H9 (cell line): ENCODE measurements around the gene TEX51. TPM values are rescaled to one million over a fixed set of nuclear protein-coding genes. Genes with fewer than 3 reads are reported as not detected.
A peak's percentile ranks its signal among the peaks of the same experiment; 100 is the strongest.

Source experiments
- DNase-seq: peaks from one replicate; pipeline ENCODE4 v3.0.0-alpha.2; 2017
- H2AFZ ChIP-seq: one replicate; pipeline ENCODE4 v1.6.1; 2013; ENCODE audit warnings: mild to moderate bottlenecking, low read length, control low read depth, moderate library complexity
- H2AK5ac ChIP-seq: 2 replicates; pipeline ENCODE4 v1.6.1; 2013; ENCODE audit warnings: low read length, control low read depth, mixed read lengths; ENCODE audit not compliant: insufficient read length
- H2BK120ac ChIP-seq: one replicate; pipeline ENCODE4 v1.6.1; 2013; ENCODE audit warnings: low read depth, mild to moderate bottlenecking, low read length, control low read depth, inconsistent platforms; ENCODE audit not compliant: poor library complexity, severe bottlenecking
- H2BK12ac ChIP-seq: 2 replicates; pipeline ENCODE4 v1.6.1; 2013; ENCODE audit warnings: low read length, control low read depth, mixed read lengths, low read depth; ENCODE audit not compliant: insufficient read length
- H2BK15ac ChIP-seq: 2 replicates; pipeline ENCODE4 v1.6.1; 2013; ENCODE audit warnings: low read depth, low read length, control low read depth
- H2BK20ac ChIP-seq: one replicate; pipeline ENCODE4 v1.6.1; 2013; ENCODE audit warnings: low read depth, mild to moderate bottlenecking, low read length, control low read depth, inconsistent platforms; ENCODE audit not compliant: poor library complexity, severe bottlenecking
- H2BK5ac ChIP-seq: 2 replicates; pipeline ENCODE4 v1.6.1; 2013; ENCODE audit warnings: low read length, control low read depth, mixed read lengths; ENCODE audit not compliant: insufficient read length
- H3K14ac ChIP-seq: 2 replicates; pipeline ENCODE4 v1.6.1; 2013; ENCODE audit warnings: low read length, control low read depth; ENCODE audit not compliant: insufficient read depth
- H3K18ac ChIP-seq: 2 replicates; pipeline ENCODE4 v1.6.1; 2013; ENCODE audit warnings: low read depth, mild to moderate bottlenecking, mixed read lengths, low read length, control low read depth; ENCODE audit not compliant: insufficient read length
- H3K23ac ChIP-seq: 2 replicates; pipeline ENCODE4 v1.6.1; 2013; ENCODE audit warnings: low read length, control low read depth, mixed read lengths, low read depth; ENCODE audit not compliant: insufficient read length
- H3K23me2 ChIP-seq: 2 replicates; pipeline ENCODE4 v1.6.1; 2013; ENCODE audit warnings: low read depth, mild to moderate bottlenecking, mixed read lengths, low read length, control low read depth; ENCODE audit not compliant: insufficient read length, poor library complexity, severe bottlenecking
- H3K27ac ChIP-seq: 2 replicates; pipeline ENCODE4 v1.5.1; 2013; ENCODE audit warnings: low read length, control low read depth, mixed read lengths, low read depth; ENCODE audit not compliant: insufficient read length
- H3K27me3 ChIP-seq: 2 replicates; pipeline ENCODE4 v1.6.1; 2013; ENCODE audit warnings: low read length, control low read depth, inconsistent platforms; ENCODE audit not compliant: insufficient read depth
- H3K4ac ChIP-seq: 2 replicates; pipeline ENCODE4 v1.6.1; 2013; ENCODE audit warnings: low read depth, mild to moderate bottlenecking, control low read depth, inconsistent platforms, low read length, moderate library complexity
- H3K4me1 ChIP-seq: 2 replicates; pipeline ENCODE4 v1.6.1; 2013; ENCODE audit warnings: low read length, control low read depth, inconsistent platforms; ENCODE audit not compliant: insufficient read depth
- H3K4me2 ChIP-seq: 2 replicates; pipeline ENCODE4 v1.6.1; 2013; ENCODE audit warnings: low read length, control low read depth, mixed read lengths; ENCODE audit not compliant: insufficient read length, insufficient read depth
- H3K56ac ChIP-seq: 2 replicates; pipeline ENCODE4 v1.6.1; 2013; ENCODE audit warnings: low read depth, mild to moderate bottlenecking, mixed read lengths, low read length, control low read depth; ENCODE audit not compliant: insufficient read length
- H3K79me1 ChIP-seq: 2 replicates; pipeline ENCODE4 v1.6.1; 2013; ENCODE audit warnings: low read depth, mild to moderate bottlenecking, moderate library complexity, low read length, control low read depth, inconsistent platforms; ENCODE audit not compliant: insufficient read depth, poor library complexity, severe bottlenecking
- H3K79me2 ChIP-seq: 2 replicates; pipeline ENCODE4 v1.6.1; 2013; ENCODE audit warnings: low read length, control low read depth, inconsistent platforms; ENCODE audit not compliant: insufficient read depth
- H3K9ac ChIP-seq: 2 replicates; pipeline ENCODE4 v1.6.1; 2013; ENCODE audit warnings: low read length, control low read depth, mixed read lengths; ENCODE audit not compliant: insufficient read length; ENCODE audit errors: extremely low read depth
- H3K9me3 ChIP-seq: one replicate; pipeline ENCODE4 v1.6.1; 2013; ENCODE audit warnings: low read depth, low read length, inconsistent platforms; ENCODE audit not compliant: control insufficient read depth
- H3T11ph ChIP-seq: one replicate; pipeline ENCODE4 v1.6.1; 2013; ENCODE audit warnings: mild to moderate bottlenecking, low read length, control low read depth, inconsistent platforms
- H4K20me1 ChIP-seq: one replicate; pipeline ENCODE4 v1.6.1; 2013; ENCODE audit not compliant: control insufficient read depth, insufficient read length, insufficient read depth
- H4K5ac ChIP-seq: 2 replicates; pipeline ENCODE4 v1.6.1; 2013; ENCODE audit warnings: low read depth, mild to moderate bottlenecking, mixed read lengths, low read length, control low read depth; ENCODE audit not compliant: insufficient read length
- H4K8ac ChIP-seq: replicated peaks from 2 replicates; pipeline ENCODE4 v1.6.1; 2013; ENCODE audit warnings: low read length, control low read depth, mixed read lengths, low read depth; ENCODE audit not compliant: insufficient read length
- H4K91ac ChIP-seq: 2 replicates; pipeline ENCODE4 v1.6.1; 2013; ENCODE audit warnings: low read depth, mild to moderate bottlenecking, moderate library complexity, mixed read lengths, low read length, control low read depth; ENCODE audit not compliant: insufficient read length
- H3K27ac Mint-ChIP-seq, 3 experiments: 2 replicates in 2 of 3; 3 replicates in 1 of 3; pipeline ENCODE4 v1.8.0; 2020 to 2021; ENCODE audit warnings: mixed read lengths in 3 of 3, mild to moderate bottlenecking in 1 of 3, moderate library complexity in 1 of 3
- H3K27me3 Mint-ChIP-seq: 2 replicates; pipeline ENCODE4 v1.8.0; 2021; ENCODE audit warnings: low read depth, mild to moderate bottlenecking, moderate library complexity, mixed read lengths
- H3K36me3 Mint-ChIP-seq, 3 experiments: 2 replicates in 2 of 3; 3 replicates in 1 of 3; pipeline ENCODE4 v1.8.0; 2020 to 2021; ENCODE audit warnings: low read depth in 3 of 3, mixed read lengths in 3 of 3; ENCODE audit not compliant: insufficient read depth in 1 of 3
- H3K4me1 Mint-ChIP-seq, 2 experiments: 2 replicates each; pipeline ENCODE4 v1.8.0; 2020; ENCODE audit warnings: mixed read lengths in 2 of 2
- H3K4me3 Mint-ChIP-seq, 2 experiments: 2 replicates in 1 of 2; 3 replicates in 1 of 2; pipeline ENCODE4 v1.8.0; 2020 to 2021; ENCODE audit warnings: mild to moderate bottlenecking in 2 of 2, mixed read lengths in 2 of 2, moderate library complexity in 1 of 2
- H3K9me3 Mint-ChIP-seq, 2 experiments: 2 replicates in 1 of 2; 3 replicates in 1 of 2; pipeline ENCODE4 v1.8.0; 2020; ENCODE audit warnings: mild to moderate bottlenecking in 2 of 2, mixed read lengths in 2 of 2, moderate library complexity in 1 of 2
- WGBS: extraction: QIAGEN DNeasy Blood & Tissue Kit; methylation state at CpG from one replicate; pipeline ENCODE4 v1.1.7; 2013; ENCODE audit warnings: missing lambda C conversion rate, low lambda C conversion rate, mixed read lengths; ENCODE audit not compliant: insufficient read length; ENCODE audit errors: extremely low coverage; 5-methylcytosine and 5-hydroxymethylcytosine counted together
- total RNA-seq: library from RNA; stranded (reverse); gene quantifications from 2 replicates; pipeline ENCODE4 v1.2.1, GENCODE V29; 2021
- TF ChIP-seq, protein P1 (sequence below): fragments of 200-600 bp; sonication (generic); conservative IDR thresholded peaks from 3 replicates; pipeline ENCODE4 v1.8.0; 2021; ENCODE audit warnings: antibody characterized with exemption, mild to moderate bottlenecking

Gene TEX51
- total RNA-seq, 1 experiment from 2014 or later: not detected

DNA sequence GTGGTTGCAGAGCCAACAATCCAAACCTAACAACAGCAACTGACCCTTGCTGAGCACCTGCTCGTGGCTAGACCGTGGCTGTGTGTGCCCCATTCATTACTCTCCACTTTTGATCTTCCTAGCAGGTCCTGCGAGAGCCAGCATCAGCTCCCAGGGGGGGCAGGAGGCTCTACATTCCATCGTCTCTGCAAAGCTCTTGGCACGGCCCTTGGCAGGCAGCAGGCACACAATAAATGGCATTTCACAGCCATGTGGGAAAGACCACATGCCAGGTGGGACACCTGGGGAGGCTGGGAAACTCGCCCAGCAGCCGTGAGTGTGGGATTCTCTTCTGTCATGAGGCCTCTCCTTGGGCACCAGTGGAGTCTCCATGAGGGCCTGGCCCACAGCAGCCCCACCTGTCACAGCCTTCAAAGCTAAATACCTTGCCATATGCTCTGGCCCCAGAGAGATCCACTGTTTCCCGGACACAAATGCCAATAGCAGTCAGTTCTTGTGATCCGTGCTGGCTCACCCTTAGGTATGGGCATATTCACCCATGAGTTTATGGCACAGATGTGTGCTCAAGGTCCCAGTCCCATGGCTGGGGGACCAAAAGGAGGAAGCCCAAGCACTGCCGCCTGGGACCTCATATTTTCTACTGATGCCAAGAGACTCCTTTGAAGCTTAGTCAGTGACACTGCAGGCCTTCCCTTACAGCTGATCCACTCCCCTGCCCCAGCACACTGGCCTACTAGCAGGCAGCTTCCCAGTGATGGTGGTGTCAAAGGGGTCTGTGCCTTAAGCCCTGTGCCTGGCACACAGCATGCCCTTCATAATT lies 6.8 kb upstream of the TEX51 start:
- Histone ChIP-seq H3K79me1 (no peaks in the 10 kb centered on the region), H3K14ac (no peak overlapping the region), H2AFZ (no peak overlapping the region), H3K79me2 (no peaks in the 10 kb centered on the region), H4K8ac (no peak overlapping the region), H2BK120ac (no peak overlapping the region), H2BK5ac (no peak overlapping the region), H3K4me2 (no peak overlapping the region), H3K23ac (no peak overlapping the region), H3K27me3 (no peaks in the 10 kb centered on the region), H4K20me1 (no peaks in the 10 kb centered on the region), H4K91ac (no peak overlapping the region), H2BK15ac (no peak overlapping the region), H4K5ac (no peak overlapping the region), H2BK12ac (no peak overlapping the region), H3K4ac (no peak overlapping the region), H3K9ac (no peak overlapping the region), H2BK20ac (no peak overlapping the region), H3K27ac (no peak overlapping the region), H3K4me1 (no peaks in the 10 kb centered on the region), H3K9me3 (no peaks in the 10 kb centered on the region), H3K18ac (no peak overlapping the region), H3T11ph (no peak overlapping the region), H3K56ac (no peak overlapping the region), H2AK5ac (no peak overlapping the region), H3K23me2 (no peaks in the 10 kb centered on the region)
- peaks cover 0 to 3% of the 10 kb centered on the region in 2 experiments; a peak in 1 of 5 replicates for H3K9me3 Mint-ChIP-seq
- H3K27ac Mint-ChIP-seq: no peak overlapping the region
- H3K4me1 Mint-ChIP-seq: peaks cover 23 to 24% of the 10 kb centered on the region in 2 experiments
- no peaks in the 10 kb centered on the region; a peak in 1 of 7 replicates for H3K36me3 Mint-ChIP-seq
- peaks cover 27% of the 10 kb centered on the region for H3K27me3 Mint-ChIP-seq
- TF ChIP-seq, protein P1, sequence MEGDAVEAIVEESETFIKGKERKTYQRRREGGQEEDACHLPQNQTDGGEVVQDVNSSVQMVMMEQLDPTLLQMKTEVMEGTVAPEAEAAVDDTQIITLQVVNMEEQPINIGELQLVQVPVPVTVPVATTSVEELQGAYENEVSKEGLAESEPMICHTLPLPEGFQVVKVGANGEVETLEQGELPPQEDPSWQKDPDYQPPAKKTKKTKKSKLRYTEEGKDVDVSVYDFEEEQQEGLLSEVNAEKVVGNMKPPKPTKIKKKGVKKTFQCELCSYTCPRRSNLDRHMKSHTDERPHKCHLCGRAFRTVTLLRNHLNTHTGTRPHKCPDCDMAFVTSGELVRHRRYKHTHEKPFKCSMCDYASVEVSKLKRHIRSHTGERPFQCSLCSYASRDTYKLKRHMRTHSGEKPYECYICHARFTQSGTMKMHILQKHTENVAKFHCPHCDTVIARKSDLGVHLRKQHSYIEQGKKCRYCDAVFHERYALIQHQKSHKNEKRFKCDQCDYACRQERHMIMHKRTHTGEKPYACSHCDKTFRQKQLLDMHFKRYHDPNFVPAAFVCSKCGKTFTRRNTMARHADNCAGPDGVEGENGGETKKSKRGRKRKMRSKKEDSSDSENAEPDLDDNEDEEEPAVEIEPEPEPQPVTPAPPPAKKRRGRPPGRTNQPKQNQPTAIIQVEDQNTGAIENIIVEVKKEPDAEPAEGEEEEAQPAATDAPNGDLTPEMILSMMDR: no peak
- peak; percentile 24 for DNase-seq
- no CpG with 5 or more reads among the region's 10 CpGs for WGBS
- H3K4me3 Mint-ChIP-seq: no peak overlapping the region
